WTC11 (cell line): Measurements from ENCODE around the gene DGKQ.

Experiments used
- ATF2 ChIP-seq: sonication (generic); formaldehyde crosslinking; IDR thresholded peaks from 2 replicates; pipeline ENCODE4 v1.8.1; 2022; ENCODE audit warnings: low read depth, missing genetic modification reagents, borderline replicate concordance
- ETV6 ChIP-seq: sonication (generic); formaldehyde crosslinking; IDR thresholded peaks from 2 replicates; pipeline ENCODE4 v1.8.1; 2022; ENCODE audit warnings: mild to moderate bottlenecking, missing genetic modification reagents
- PRDM15 ChIP-seq: sonication (generic); formaldehyde crosslinking; IDR thresholded peaks from 2 replicates; pipeline ENCODE4 v1.8.0; 2022; ENCODE audit warnings: missing genetic modification reagents

GRCh38 chr4:998096-998691 lies 24.8 kb upstream of the DGKQ start:
- TF ChIP-seq PRDM15 (CRISPR knock-in tag) (no peak), ETV6 (CRISPR knock-in tag) (no peak), ATF2 (CRISPR knock-in tag) (no peak)
